Activated CD8-positive, alpha-beta memory T cell treated with anti-CD3 and anti-CD28 coated beads, Interleukin-2, amount 50 U/mL, for 48 hours (primary cell): ENCODE measurements around the gene SLC35E2B.
"Not testable (repeated sequence)": the region's sequence is repeated elsewhere in the genome, so short reads cannot be mapped to it uniquely, and the experiment has no call there.

Source experiments
- DNase-seq: peaks from one replicate; pipeline ENCODE4 v3.0.0-alpha.2; 2020

The SLC35E2B gene

GRCh38 chr1:1702506-1702905 is 9.9 kb upstream of the SLC35E2B start:
- peak; percentile 35 for DNase-seq

GRCh38 chr1:1700557-1700956 is 8.0 kb upstream of the SLC35E2B start:
- not testable (repeated sequence) for DNase-seq

DNA sequence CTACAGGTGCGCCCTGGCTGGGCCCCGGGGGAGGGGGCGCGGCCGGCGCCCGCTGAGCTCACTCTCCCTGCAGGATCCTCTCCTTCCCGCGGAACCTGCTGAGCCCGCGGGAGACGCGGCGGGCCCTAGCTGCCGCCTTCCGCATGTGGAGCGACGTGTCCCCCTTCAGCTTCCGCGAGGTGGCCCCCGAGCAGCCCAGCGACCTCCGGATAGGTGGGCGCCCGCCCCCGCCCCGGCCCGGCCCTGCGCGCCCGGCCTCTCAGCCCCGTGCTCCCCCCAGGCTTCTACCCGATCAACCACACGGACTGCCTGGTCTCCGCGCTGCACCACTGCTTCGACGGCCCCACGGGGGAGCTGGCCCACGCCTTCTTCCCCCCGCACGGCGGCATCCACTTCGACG is 7.5 kb upstream of the SLC35E2B start:
- DNase-seq, result not testable (repeated sequence)

DNA sequence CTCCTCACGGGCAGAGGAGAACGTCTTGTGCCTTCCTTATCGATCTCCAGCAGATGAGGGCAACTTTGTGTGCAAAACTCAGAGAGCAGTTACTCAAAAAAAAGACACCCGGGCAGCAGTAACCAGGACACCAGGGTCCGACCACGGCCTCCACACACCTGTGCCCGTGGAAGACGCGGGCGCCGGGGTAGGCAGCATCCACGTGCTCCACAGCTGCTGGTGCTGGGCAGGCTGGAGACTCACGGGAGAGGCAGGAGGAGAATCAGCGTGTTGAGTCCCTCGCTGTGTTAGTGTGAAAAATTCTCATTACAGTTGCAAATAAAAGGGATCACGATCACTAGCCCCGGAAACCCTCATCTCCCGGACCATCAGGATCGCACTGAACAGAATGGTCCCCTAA is 6.5 kb upstream of the SLC35E2B start:
- peak; percentile 49 for DNase-seq

- peak; percentile 49 for DNase-seq
Observed at GRCh38 chr1:1697358-1698183, 5.0 kb upstream of the SLC35E2B start.

- peak; percentile 50 for DNase-seq
Observed at GRCh38 chr1:1696431-1697357, 4.1 kb upstream of the SLC35E2B start.

- peak; percentile 86 for DNase-seq
Observed at GRCh38 chr1:1692324-1692713, 276 bp downstream of the SLC35E2B start.

GRCh38 chr1:1691443-1691842 is 1.2 kb downstream of the SLC35E2B start:
- peak; percentile 50 for DNase-seq

GRCh38 chr1:1689526-1689925 is 3.1 kb downstream of the SLC35E2B start:
- DNase-seq, result peak; percentile 22

- no peak for DNase-seq
Observed at GRCh38 chr1:1687846-1688245, 4.7 kb downstream of the SLC35E2B start.

DNA sequence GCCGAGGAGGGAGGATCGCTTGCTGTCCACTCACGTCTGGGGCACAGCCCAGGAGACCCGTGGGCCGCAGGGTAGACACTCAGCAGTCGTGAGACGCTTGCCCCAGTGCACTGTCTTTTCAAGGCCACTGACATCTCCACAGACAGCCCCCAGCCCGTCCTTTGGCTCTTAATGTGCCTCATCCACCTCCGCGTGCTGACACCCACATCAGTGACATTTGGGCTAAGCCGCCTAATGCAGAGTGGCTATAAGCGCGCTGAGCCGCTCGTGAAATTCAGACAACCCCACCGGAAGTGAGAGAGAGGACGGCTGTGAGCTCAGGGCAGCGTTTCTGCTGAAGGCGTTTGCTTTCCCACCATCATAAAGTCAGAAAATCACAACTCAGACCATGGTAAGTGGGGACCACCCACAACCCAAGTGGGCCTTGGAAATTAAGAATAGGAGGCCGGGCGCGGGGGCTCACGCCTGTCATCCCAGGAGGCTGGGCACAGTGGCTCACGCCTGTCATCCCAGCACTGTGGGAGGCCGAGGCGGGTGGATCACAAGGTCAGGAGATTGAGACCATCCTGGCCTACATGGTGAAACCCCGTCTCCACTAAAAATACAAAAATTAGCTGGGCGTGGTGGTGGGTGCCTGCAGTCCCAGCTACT is 8.4 kb downstream of the SLC35E2B start:
- DNase-seq, result no peak

DNA sequence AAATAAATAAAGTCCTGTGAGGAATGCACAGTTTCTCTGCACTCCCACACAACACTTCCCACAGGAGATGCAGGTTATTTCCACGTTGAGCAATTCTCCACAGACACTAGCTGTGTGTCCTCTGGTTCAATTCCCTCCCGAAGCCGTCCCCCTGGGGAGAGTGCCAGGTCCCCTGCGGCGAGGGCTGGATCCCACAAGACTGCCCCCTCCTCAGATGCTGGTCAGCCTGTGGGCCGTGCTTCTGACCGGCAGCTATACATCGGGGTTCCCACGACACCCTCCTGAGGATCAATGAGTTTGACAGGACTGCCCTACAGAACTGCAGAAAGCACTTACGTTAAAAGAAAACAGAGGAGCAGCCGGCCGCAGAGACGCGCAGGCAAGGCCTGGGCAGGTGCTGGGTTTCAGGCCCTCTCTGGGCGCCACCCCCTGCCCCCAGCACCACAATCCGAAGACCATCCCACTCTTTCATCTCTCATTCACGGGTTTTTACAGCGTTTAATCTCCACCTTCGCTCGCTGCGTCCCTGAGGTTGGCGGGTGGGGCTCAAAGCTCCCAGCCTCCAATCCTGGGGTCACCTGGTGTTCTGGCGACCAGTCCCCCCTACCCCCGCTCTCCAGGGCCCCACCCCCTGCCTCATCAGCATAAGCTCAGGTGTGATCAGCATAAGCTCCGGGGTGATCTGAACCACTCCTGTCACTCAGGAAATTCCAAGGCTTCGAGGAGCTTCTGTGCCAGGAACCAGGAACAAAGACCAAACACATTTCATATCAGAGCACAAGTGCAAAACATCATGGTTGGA is 9.3 kb downstream of the SLC35E2B start:
- no peak for DNase-seq

- peak; percentile 47 for DNase-seq
Observed at GRCh38 chr1:1680912-1681273, 11.7 kb downstream of the SLC35E2B start.

DNA sequence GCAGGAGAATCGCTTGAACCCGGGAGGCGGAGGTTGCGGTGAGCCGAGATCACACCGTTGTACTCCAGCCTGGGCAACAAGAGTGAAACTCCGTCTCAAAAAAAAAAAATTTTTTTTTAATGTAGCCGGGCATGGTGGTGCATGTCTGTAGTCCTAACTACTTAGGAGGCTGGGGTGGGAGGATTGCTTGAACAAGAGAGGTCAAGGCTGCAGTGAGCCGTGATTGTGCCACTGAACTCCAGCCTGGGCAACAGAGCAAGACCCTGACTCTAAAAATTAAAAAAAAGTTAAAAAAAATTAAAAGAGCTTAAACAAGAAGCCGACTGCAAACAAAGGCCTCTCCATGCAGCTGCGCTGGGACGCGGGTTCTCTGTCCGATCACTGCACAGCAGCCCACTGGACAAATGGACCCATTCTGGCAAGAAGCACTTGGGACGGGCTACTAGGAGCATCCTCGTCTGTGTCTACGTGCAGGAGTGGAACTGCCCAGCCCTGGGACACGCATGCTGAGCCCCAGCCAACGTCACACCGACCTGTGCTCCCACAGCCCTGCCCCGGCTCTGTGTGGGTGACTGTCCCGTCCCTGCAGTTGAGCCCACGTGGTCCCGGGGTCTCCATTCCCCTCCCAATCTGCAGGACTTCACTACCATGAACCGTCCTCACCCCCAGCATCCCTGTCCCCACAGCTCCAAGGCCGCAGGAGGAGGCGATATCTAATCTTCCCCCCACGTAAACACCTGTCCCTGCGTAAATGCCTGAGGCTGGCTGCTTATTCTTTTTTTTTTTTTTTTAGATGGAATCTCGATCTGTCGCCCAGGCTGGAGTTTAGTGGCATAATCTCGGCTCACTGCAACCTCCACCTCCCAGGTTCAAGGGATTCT is 12.3 kb downstream of the SLC35E2B start:
- peak; percentile 53 for DNase-seq

DNA sequence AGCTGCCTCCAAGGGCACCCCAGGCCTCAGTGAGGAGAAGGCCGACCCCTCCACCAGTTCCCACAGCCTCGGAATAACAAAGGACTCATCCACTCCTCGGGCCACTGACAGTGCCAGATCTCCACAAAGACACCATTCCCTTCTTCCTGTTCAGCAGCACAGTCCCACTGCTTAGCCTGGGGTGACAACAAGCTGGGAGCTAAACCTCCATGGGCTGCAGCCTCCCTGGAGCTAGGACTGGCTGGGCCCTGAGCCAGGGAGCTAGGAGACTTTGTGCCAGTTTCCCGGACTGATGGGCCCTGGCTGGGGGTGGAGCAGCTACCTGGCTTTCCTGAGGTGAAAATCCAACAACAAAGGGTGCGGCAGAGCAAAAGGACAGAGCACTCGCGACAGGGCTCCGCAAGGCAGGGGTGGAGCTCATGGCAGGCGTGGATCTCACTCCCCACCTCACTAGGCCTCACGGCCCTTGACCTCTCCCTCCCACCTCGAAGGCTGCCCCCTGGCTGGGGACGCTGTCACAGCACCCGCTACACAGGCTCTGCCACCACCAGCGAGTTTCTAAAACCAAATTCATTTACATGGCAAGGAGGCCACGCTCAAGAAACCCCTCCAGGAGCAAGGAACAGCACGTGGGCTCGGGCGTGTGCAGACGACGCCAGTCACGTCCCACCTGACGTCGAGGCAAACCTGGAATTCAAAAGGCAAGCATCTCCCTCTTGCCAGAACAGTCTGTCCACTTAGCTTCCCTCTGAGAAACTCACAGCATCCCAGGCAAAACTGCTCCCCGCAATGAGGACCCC is 13.8 kb downstream of the SLC35E2B start:
- DNase-seq, result peak; percentile 85

GRCh38 chr1:1677718-1678580 is 14.6 kb downstream of the SLC35E2B start:
- peak; percentile 83 for DNase-seq

DNA sequence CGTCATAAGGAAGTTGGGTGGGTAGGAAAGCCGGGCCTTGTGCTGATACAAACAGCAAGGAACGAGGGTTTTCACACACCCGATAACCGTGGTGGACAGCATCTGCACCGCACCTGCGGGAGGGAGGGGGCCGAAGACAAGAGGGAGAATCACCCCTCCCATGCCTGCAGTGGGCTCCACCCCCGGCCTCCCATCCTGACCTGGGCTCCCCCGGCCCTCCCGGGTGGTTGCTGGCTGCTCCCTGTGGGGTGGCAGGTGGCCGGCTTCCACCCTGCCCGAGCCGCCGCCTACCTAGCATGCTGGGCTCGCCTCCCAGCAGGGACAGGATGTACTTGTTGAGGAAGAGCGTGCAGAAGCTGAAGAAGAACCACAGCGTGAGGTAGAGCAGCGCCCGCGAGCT is 16.5 kb downstream of the SLC35E2B start:
- DNase-seq, result not testable (repeated sequence)

- DNase-seq, result not testable (repeated sequence)
Observed at GRCh38 chr1:1675218-1675617, 17.4 kb downstream of the SLC35E2B start.

DNA sequence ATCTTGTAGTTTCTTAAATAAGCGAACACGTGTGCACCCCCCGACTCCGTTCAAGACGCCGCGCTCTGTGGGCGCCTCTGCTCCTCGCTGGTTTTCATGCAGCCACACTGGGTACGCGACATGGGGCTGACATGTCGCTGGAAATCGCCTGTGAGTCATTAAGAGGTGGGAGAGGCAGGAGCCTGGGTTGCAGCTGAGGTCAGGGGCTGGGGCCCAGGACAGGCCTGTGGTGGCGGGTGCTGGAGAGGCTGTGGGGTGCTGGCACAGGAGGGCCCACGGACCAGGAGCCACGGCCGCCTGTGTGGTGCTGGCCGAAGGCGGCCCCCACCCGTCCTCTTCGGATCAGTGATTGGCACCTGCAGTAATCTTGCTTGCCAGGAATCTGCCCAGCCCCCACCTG is 17.8 kb downstream of the SLC35E2B start:
- not testable (repeated sequence) for DNase-seq
